Measurements from ENCODE around the gene EFHD2.

- TF ChIP-seq, protein P1, sequence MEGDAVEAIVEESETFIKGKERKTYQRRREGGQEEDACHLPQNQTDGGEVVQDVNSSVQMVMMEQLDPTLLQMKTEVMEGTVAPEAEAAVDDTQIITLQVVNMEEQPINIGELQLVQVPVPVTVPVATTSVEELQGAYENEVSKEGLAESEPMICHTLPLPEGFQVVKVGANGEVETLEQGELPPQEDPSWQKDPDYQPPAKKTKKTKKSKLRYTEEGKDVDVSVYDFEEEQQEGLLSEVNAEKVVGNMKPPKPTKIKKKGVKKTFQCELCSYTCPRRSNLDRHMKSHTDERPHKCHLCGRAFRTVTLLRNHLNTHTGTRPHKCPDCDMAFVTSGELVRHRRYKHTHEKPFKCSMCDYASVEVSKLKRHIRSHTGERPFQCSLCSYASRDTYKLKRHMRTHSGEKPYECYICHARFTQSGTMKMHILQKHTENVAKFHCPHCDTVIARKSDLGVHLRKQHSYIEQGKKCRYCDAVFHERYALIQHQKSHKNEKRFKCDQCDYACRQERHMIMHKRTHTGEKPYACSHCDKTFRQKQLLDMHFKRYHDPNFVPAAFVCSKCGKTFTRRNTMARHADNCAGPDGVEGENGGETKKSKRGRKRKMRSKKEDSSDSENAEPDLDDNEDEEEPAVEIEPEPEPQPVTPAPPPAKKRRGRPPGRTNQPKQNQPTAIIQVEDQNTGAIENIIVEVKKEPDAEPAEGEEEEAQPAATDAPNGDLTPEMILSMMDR (IDR thresholded peaks at IDR 0.05; ENCODE audit: insufficient read depth, low read length, poor library complexity, severe bottlenecking), result no peak
- no peak for TF ChIP-seq EZH2phosphoT487 (conservative IDR thresholded peaks at IDR 0.05; ENCODE audit: low read length)
These were observed 28.8 kb upstream of the EFHD2 start for GRCh38 chr1:15380601-15381508.
